GM18502 (cell line): ENCODE results near the gene CHST12.
A peak's percentile ranks its signal among the peaks of the same experiment; 100 is the strongest.
"Not testable (repeated sequence)": the region's sequence is repeated elsewhere in the genome, so short reads cannot be mapped to it uniquely, and the experiment has no call there.

ENCODE experiments used
- ATAC-seq: cut with Tn5 transposase; IDR thresholded peaks from one replicate; pipeline ENCODE4 v1.9.1; 2021; ENCODE audit warnings: mild to moderate bottlenecking; ENCODE audit not compliant: unreplicated experiment, poor library complexity

The CHST12 gene

DNA sequence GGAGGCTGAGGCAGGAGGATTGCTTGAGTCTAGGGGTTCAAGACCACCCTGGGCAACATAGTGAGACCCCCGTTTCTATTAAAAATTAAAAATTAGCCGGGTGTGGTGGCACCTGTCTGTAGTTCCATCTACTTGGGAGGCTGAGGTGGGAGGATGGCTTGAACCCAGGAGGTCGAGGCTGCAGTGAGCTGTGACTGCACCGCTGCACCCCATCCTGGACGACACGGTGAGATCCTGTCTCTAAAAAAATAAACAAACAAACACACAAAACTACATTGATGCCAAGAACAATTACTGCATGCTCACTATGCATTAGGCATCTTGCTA is 761 bp upstream of the CHST12 start:
- no peak for ATAC-seq

DNA sequence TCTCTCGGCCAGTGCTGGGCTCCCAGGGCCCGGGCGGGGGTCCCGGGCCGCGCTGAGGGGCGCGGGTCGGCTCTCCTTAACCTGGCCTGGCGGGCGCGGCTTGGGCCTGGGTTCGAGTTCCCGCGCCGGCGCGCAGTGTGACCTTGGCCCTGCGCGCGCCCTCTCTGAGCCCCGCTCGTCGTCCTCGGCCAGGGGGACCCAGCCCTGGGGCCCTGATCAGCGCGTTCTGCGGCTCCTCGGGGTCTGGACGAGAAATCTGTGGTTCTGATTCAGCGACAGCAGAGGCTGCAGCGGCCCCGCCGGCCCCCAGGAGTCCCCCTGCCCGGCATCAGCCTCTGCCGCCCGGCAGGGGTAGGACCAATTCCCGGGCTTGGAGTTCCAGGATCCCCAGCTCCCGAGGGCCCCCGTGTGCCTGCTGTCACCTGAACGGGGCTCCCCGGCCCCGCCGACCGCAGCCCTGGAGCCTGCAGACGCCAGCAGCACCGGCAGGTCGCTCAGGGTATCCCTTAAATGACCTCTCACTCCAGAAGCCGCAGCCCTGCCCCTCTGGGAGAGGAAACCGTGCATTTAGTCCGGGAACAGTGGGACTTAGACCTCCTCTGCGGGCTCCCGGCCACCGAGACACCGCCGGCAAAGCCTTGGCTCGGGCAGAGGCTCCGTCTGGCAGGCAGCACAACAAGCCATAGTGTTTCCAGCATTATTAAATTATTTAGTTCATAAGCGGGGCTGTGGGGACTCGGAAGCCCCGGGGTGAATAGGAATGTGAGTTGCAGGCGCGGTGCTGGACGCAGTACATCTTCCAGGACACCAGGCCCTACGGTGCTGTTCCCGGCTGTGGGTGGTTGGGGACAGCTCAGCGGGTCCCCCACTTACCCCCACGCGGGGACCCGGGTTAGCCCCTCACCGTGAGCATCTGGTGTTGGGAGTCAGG is 572 bp downstream of the CHST12 start:
- peak; percentile 9 for ATAC-seq

DNA sequence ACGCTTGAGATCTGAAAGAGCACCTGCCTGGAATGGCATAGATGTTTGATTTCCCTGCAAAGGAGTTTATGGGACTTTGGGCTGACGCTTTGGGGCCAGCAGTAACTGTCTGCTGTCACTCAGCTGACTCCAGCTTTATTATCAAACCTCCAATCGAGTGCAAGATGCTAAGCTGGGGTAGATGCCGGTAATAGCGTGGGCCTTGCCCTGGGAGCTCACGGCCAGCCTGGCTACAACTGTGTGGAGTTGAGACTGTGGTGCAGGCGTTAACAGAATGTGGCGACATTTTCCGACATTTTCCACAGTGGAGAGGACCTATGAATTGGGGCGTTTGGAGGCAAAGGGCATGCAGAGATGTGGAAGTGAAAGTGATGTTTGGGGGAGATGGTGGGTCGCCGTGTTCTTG is 1.3 kb downstream of the CHST12 start:
- ATAC-seq = no peak

DNA sequence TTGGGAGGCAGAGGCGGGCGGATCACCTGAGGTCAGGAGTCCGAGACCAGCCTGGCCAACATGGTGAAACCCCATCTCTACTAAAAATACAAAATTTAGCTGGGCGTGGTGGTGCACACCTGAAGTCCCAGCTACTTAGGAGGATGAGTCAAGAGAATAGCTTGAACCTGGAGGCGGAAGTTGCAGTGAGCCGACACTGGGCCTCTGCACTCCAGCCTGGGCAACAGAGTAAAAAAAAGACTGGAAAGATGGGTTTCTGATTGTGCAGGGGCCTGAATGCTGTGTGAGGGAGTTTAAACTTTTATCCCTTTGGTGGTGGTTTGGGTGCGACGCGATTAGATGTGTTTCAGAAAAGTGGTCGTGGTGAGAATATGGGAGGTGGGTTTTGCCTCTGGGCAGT is 1.8 kb downstream of the CHST12 start:
- ATAC-seq = no peak

DNA sequence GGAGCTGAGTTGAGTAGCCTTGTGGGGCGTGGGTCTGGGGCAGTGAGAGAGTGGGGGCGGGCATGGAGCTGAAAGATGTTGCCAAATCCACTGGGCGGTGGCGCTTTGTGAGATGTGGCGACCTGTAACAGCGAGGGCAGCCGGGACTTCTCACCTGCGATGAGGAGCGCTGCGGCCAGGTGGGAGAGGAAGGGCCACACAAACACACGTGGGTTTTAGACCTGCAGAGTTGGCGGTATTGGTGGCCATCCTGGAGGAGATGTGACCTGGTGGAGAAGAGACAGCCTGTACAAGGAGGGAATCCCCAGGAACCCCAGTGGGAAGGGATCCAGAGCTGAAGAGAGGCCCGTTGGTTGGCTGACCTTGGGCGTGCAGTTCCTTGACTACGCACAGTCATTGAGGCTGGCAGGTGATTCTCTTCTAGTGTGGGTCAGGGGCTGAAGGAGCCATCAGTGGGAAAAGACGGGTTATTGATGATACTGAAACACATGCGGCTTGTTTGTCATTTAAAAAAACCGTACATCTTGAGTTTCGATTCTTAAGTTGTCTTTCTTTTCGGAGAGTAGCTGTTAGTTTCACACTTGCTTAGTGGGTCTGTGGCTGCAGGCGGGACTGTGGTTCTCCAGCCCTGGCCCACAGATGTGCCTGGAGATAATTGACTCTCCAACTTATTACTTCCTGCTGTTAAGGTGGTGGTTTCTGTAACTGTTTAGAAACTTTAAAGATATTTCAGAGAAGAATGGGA is 2.4 kb downstream of the CHST12 start:
- ATAC-seq = peak; percentile 50

DNA sequence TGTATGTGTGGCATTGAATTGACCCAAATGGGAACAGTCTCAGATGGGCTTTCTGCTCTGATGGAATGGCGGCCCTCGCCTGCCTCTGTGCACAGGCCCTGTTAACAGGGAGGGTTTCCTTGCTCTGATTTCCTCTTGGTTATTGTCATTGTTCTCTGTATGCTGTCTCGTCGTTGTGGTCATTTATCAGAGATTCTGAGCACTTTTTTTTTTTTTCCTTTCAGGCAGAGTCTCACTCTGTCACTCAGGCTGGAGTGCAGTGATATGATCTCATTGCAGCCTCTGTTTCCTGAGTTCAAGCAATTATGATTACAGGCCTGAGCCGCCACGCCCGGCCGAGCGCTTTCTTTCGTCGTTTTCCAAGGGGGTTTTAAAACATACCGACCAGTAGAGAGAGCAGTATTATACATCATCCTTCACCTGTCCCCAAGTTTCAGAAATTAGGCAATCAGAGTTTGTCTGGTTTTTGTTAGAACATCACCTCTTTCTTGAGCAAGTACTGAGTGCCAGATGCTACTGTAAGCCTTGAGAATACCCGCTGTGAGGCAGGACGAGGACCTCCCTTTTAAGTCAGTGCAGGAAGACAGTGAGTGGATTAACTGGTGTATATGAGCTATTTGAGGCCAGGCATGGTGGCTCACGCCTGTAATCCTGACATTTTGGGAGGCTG is 6.5 kb downstream of the CHST12 start:
- no peak for ATAC-seq

DNA sequence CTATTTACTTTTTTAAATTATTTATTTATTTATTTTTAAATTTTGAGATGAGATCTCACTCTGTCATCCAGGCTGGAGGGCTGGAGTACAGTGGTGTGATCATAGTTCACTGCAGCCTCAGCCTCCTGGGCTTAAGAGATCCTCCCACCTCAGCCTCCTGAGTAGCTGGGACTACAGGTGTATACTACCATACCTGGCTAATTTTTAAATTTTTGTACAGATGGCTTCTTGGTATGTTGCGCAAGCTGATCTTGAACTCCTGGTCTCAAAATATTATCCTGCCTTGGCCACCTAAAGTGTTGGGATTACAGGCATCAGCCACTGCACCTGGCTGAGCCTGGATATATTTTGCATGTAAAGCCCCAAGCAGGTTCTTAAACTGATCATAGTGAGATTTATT is 7.6 kb downstream of the CHST12 start:
- no peak for ATAC-seq

DNA sequence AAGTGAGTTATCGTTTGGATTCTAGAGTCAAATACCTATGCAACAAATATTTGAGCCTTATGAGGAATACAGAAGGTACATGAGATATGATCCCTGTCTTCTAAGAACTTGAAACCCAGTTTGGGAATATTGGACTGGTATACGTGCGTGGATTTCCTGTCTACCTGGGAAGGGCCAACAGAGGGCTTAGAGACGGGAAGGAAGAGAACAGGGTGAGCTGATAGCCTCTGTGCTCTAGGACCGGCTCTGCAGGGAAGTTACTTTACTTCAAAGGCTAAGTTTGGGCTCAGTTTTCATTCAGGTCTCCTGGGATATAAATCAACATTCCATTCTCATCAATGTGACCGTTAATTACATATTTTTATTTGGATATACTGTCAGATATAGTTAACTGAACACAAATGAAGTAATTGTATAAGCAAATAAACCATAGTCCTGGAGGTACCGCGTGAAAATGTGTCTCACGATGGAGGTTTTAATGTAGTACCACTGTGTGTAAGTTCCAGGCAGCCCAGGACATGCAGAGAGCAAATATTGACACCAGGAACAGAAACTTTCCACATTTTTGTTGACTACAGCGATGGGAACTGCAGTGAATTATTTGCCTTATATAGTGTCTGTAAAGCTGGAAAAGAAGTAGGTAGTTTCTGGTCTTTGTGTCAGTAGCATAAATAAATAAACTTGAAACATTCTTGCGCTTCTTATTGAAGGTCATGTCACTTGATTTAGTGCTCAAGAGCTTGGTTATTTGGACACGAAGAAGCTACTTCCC is 8.6 kb downstream of the CHST12 start:
- no peak for ATAC-seq

DNA sequence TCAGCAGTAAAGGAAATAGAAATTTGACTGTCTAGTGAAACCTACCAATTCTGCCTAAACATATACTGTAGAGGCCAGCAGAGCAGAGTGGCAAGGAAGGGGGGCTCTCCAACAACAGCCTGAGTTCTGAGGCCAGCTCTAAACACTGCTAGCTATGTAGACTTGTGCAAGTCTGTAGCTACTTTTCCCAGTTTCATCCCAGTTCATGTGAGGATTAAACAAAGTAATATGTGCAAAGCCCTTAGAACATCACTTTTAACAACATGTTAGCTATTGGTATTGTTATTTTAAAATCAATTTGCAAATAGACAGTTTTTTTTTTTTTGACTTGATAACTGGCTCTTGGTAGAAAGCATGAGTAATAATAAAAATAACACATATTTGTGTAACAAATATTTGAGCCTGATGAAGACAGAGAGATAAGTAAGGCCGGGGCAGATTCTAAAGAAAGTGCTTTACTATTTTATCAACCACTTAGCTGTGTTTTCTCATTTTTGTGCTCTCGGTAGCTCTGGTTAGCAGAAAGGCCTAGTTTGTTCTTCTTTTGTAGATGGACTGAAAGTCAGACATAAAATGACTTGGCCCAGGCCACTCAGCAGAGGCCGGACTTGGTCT is 9.3 kb downstream of the CHST12 start:
- ATAC-seq = no peak

DNA sequence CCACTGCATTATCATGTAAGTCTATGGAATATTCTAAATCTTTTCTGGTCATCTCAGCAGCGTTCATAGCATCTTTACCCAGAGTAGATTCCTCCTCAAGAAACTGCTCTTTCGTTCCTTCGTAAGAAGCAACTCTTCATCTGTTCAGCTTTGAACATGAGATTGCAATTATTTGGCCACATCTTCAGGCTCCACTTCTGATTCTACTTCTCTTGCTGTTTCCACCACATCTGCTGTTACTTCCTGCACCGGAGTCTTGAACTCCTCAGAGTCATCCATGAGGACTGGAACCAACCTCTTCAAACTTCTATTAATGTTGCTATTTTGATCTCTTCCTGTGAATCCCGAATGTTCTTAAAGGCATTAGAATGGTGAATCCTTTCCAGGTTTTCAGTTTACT is 12.7 kb downstream of the CHST12 start:
- no peak for ATAC-seq

DNA sequence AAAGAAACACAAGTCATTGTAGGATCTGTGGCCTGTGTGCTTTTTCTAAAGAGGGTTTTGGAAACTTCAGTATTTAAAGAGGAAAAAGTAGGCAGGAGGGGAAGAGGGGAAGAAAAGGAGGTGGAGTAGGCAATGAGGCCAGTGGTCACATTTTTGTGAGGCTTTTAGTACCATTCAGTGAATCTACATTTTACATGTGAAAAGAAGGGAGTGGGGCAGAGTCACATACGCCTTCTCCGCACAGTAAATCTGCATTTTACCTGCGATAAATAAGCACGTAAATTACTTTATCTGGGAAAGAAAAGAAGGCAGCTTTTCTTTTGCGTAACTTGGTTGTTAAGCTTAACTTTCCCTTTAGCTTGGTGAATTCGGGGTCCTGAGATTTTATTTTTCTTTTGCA is 13.2 kb downstream of the CHST12 start:
- ATAC-seq = no peak

DNA sequence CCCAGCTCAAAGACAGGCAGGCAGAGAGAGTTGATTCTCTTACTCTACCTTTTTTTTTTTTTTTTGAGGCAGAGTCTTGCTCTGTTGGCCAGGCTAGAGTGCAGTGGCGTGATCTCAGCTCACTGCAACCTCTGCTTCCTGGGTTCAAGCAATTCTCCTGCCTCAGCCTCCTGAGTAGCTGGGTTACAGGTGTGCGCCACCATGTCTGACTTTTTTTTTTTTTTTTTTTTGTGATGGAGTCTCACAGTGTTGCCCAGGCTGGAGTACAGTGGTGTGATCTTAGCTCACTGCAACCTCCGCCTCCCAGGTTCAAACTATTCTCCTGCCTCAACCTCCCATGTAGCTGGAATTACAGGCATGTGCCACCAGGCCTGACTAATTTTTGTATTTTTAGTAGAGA is 13.8 kb downstream of the CHST12 start:
- not testable (repeated sequence) for ATAC-seq

DNA sequence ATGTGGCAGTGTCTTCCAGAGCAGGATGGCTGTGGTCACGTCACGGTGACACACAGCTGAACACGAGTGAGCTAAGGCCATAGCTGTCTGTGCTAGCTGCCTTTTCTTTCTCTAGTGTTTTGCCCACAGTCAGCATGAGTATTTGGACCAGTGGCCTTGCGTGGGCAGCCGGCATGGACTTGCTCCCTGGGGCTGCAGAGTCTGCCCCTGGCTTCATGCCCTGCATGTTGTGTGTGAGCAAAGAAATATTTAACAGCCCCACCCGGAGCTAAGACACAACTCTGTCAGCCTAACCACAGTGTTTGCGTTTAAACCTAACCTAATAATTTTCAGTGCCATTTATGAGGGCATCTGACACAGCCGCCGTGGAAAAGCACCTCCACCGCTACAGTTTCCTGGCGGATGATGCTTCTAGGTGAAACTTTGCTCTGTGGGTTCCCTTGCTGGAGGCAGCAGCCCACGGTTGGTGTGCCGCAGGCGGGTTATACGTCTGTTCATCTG is 14.6 kb downstream of the CHST12 start:
- no peak for ATAC-seq

DNA sequence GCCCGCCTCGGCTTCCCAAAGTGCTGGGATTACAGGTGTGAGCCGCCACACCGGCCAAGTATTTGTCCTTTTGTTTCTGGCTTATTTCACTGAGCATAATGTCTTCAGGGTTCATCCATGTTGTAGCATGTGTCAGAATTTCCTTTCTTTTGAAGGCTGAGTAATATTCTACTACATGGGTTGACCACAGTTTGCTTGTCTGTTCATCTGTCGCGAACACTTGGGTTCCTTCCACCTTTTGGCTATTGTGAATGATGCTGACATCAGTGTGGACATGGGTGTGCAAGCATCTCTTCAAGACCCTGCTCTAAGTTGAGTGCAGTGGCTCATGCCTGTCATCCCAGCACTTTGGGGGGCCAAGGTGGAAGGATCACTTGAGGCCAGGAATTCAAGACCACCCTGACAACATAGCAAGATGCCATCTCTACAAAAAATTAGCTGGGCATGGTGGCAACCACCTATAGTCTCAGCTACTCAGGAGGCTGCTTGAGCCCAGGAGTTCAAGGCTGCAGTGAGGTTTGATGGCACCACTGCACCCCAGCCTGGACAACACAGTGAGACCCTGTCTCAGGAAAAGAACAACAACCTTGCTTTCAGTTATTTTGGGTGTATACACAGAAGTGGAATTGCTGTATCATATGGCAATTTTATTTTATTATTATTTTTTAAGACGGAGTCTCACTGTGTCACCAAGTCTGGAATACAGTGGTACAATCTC is 17.0 kb downstream of the CHST12 start:
- no peak for ATAC-seq

DNA sequence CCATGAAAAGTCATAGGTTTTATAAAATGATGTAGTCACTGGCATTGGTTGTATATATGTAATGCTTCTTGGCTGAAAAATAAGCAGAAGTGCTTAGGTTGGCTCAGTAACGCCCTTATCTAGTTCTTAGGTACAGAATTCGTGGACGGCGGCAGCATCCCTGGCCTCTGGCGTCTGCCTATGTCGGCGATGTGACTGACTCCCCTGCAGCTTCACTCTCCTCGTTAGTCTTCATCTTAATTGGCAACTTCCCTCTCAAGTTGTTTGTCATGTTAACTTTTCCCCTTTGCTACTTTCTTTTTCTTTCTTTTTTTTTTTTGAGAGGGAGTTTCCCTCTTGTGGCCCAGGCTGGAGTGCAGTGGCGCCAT is 18.5 kb downstream of the CHST12 start:
- ATAC-seq = no peak

DNA sequence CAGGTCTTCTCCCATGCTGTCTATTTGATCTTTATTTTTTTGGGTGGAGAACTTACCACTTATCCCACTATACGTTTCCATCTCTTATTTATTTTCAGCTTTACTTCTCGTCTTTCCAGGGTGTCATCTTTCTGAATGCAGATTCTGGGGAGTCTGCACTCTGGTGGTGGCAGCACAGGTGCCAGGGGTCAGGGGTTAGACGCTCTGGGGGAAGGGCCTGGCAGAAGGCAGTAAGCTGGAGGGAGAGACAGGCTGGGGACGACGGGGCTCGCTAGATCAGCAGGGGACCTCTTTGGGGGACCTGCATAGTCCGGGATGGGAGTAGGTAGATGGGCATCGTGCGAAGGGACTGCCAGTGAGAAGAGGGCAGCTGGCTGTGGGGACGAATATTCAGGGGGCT is 22.3 kb downstream of the CHST12 start:
- ATAC-seq = no peak

DNA sequence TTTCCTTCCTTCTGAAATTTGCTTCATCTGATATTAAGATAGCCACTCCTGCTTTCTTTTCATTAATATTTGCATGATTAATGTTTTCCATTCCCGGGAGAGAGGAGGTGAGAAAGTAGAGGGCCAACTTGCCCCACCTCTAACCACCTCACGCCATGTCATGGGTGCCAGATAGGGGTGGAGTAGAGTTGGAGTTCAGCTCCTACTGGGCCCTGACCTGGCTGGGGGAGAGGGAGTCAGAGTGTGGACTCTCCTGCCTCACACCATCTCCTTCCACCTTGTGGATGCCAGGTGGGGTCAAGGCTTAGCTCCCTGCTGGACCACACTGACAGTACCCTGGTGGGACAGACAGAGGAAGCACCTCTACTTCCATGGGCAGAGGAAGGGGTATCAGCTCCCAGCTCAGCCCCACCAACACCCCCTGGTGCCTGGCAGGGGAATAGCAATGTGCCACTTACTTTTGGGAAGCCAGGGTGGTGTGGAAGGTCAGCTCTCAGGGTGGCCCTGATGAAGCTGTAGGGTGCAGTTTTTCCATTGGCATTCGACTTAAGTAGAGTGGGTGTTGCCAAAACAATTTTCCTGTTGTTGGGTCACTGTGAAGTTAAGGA is 28.0 kb downstream of the CHST12 start:
- ATAC-seq = no peak

DNA sequence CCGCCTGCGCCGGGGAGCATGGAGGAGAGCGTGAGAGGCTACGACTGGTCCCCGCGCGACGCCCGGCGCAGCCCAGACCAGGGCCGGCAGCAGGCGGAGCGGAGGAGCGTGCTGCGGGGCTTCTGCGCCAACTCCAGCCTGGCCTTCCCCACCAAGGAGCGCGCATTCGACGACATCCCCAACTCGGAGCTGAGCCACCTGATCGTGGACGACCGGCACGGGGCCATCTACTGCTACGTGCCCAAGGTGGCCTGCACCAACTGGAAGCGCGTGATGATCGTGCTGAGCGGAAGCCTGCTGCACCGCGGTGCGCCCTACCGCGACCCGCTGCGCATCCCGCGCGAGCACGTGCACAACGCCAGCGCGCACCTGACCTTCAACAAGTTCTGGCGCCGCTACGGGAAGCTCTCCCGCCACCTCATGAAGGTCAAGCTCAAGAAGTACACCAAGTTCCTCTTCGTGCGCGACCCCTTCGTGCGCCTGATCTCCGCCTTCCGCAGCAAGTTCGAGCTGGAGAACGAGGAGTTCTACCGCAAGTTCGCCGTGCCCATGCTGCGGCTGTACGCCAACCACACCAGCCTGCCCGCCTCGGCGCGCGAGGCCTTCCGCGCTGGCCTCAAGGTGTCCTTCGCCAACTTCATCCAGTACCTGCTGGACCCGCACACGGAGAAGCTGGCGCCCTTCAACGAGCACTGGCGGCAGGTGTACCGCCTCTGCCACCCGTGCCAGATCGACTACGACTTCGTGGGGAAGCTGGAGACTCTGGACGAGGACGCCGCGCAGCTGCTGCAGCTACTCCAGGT is 29.7 kb downstream of the CHST12 start:
- ATAC-seq = no peak
